ENCODE measurements around the gene KLF6.
"Not testable (repeated sequence)": the region's sequence is repeated elsewhere in the genome, so short reads cannot be mapped to it uniquely, and the experiment has no call there.

DNA sequence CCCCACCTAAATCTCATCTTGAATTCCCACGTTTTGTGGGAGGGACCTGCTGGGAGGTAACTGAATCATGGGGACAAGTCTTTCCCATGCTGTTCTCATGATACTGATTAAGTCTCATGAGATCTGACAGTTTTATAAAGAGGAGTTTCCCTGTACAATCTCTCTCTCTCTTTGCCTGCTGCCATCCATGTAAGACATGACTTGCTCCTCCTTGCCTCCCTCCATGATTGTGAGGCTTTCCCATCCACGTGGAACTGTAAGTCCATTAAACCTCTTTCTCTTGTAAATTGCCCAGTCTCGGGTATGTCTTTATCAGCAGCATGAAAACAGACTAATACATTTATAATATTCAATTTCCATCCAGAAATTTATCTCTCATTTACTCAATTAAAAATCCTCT is 52.8 kb downstream of the KLF6 start:
- not testable (repeated sequence) for TF ChIP-seq EZH2phosphoT487 (IDR thresholded peaks at IDR 0.05; ENCODE audit: low read depth, severe bottlenecking, unreplicated experiment); EZH2 (IDR thresholded peaks at IDR 0.05; ENCODE audit: borderline replicate concordance)
- TF ChIP-seq, protein P1, sequence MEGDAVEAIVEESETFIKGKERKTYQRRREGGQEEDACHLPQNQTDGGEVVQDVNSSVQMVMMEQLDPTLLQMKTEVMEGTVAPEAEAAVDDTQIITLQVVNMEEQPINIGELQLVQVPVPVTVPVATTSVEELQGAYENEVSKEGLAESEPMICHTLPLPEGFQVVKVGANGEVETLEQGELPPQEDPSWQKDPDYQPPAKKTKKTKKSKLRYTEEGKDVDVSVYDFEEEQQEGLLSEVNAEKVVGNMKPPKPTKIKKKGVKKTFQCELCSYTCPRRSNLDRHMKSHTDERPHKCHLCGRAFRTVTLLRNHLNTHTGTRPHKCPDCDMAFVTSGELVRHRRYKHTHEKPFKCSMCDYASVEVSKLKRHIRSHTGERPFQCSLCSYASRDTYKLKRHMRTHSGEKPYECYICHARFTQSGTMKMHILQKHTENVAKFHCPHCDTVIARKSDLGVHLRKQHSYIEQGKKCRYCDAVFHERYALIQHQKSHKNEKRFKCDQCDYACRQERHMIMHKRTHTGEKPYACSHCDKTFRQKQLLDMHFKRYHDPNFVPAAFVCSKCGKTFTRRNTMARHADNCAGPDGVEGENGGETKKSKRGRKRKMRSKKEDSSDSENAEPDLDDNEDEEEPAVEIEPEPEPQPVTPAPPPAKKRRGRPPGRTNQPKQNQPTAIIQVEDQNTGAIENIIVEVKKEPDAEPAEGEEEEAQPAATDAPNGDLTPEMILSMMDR (IDR thresholded peaks at IDR 0.05; ENCODE audit: poor library complexity): not testable (repeated sequence)
